Gastrocnemius medialis (tissue), 4 donors: ENCODE results near the gene BYSL.

Experiments
- POLR2A ChIP-seq, 2 donors: fragments of 450-650 bp; IDR thresholded peaks; one replicate each; pipeline ENCODE4 v1.6.1; 2017; ENCODE audit warnings: antibody characterized with exemption in 2 of 2, mild to moderate bottlenecking in 2 of 2, moderate library complexity in 2 of 2
- TF ChIP-seq, protein P1 (sequence below), 5 experiments: fragments of 450-650 bp in 3 of 5; fragments of 200-600 bp in 2 of 5; sonication (generic) in 2 of 5; IDR thresholded peaks in 4 of 5; conservative IDR thresholded peaks in 1 of 5; 1 replicate in 4 of 5; 2 replicates in 1 of 5; pipeline ENCODE4 v1.5.1; 2016 to 2019; ENCODE audit warnings: antibody characterized with exemption in 5 of 5, mild to moderate bottlenecking in 3 of 5, moderate library complexity in 3 of 5

DNA sequence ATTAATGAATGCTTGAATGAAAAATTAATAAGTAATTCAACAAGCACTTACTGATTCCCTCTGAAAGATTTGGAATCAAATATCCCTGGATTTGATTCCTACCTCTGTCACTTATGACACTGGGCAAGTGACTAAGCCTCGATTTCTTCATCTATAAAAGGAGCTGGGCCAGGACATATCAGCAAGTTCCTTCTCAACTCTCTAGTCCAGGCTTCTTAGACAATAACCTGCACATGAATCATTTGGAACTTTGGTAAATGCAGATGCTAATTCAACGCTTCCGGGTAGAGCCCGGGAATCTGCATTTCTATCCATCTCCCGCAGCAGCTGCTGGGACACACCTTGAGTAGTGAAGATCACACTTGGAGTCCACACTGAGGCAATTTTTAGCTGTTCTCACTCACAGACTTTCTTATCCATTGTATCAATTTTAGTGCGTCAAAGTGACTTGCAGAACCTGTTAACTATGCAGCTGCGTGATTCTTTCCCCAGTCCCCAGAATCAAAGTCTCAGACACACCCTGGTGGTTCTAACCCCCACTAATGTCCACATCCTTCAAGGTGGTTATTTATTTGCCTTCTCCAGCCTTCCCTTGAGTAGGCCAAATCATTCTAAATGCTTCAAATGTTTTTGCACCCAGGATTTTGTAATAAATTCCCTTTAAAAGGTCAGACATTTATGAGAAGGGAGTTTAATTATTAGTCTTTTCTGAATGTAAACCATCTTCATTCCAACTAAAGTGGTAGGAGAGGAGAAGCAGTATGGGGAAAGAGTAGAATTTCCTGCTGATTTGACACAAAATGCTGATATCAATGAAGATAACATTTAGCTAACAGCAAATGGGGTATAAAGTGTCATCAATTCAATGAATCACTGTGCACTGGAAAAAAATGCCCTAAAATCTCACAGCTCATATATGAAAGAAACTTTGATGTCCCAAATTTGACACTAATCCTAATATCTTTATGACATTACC is 46.3 kb downstream of the BYSL start:
- TF ChIP-seq, protein P1, sequence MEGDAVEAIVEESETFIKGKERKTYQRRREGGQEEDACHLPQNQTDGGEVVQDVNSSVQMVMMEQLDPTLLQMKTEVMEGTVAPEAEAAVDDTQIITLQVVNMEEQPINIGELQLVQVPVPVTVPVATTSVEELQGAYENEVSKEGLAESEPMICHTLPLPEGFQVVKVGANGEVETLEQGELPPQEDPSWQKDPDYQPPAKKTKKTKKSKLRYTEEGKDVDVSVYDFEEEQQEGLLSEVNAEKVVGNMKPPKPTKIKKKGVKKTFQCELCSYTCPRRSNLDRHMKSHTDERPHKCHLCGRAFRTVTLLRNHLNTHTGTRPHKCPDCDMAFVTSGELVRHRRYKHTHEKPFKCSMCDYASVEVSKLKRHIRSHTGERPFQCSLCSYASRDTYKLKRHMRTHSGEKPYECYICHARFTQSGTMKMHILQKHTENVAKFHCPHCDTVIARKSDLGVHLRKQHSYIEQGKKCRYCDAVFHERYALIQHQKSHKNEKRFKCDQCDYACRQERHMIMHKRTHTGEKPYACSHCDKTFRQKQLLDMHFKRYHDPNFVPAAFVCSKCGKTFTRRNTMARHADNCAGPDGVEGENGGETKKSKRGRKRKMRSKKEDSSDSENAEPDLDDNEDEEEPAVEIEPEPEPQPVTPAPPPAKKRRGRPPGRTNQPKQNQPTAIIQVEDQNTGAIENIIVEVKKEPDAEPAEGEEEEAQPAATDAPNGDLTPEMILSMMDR (IDR thresholded peaks at IDR 0.05 in 4 of 5, conservative IDR thresholded peaks at IDR 0.05 in 1 of 5) = no peak
- no peak for TF ChIP-seq POLR2A (IDR thresholded peaks at IDR 0.05)
